Measurements from ENCODE around the gene CFAP91. TPM values are rescaled to one million over a fixed set of nuclear protein-coding genes. Genes with fewer than 3 reads are reported as not detected.

CFAP91 gene
- total RNA-seq, 2 donors from 2014 or later: 21.5 to 47.8 TPM

GRCh38 chr3:119700269-119700919 lies 2.4 kb upstream of the CFAP91 start:
- TF ChIP-seq POLR2A (IDR thresholded peaks at IDR 0.05): peak in 1 of 3 donors; percentile 21
- TF ChIP-seq CTCF (IDR thresholded peaks at IDR 0.05): no peak
- DNase-seq: peak in 3 of 4 donors; percentile 6 to 73 (median 17)

GRCh38 chr3:119700920-119701734 lies 1.7 kb upstream of the CFAP91 start:
- H3K27ac ChIP-seq: peak overlapping the region in 1 of 4 donors; percentile 66
- DNase-seq: no peak
- H3K9me3 ChIP-seq: no peaks in the 10 kb centered on the region
- no peaks in the 10 kb centered on the region for H3K36me3 ChIP-seq (replicated peaks in 1 of 2; ENCODE audit: insufficient read depth in 1 of 2, low read depth in 2 of 2)
- H3K4me1 ChIP-seq: peaks cover 24% of the 10 kb centered on the region
- no peak for TF ChIP-seq POLR2A (IDR thresholded peaks at IDR 0.05)
- no peak for TF ChIP-seq CTCF (IDR thresholded peaks at IDR 0.05)
- H3K27me3 ChIP-seq: no peaks in the 10 kb centered on the region
- intact Hi-C loops (cut with DNase I): no loop called here
- no peak overlapping the region for H3K4me3 ChIP-seq
- no peak for ATAC-seq
- WGBS, 2 donors: 82 to 87% methylated on average over 22 of the region's 22 CpGs

More at GRCh38 chr3:119700269-119700919, 2.4 kb upstream of the CFAP91 start:
- peaks cover 24% of the 10 kb centered on the region for H3K4me1 ChIP-seq
- ATAC-seq: no peak
- peak overlapping the region in 1 of 4 donors; percentile 66 for H3K27ac ChIP-seq
- intact Hi-C loops (cut with DNase I): no loop called here
- H3K27me3 ChIP-seq: no peaks in the 10 kb centered on the region
- H3K36me3 ChIP-seq (replicated peaks in 1 of 2; ENCODE audit: insufficient read depth in 1 of 2, low read depth in 2 of 2): no peaks in the 10 kb centered on the region
- 82 to 83% methylated on average over 4 of the region's 4 CpGs for WGBS, 2 donors
- no peaks in the 10 kb centered on the region for H3K9me3 ChIP-seq
- no peak overlapping the region for H3K4me3 ChIP-seq

GRCh38 chr3:119703820-119704531 lies 1.2 kb downstream of the CFAP91 start:
- no peaks in the 10 kb centered on the region for H3K27me3 ChIP-seq
- ATAC-seq (no peak), DNase-seq (no peak)
- H3K27ac ChIP-seq: peak overlapping the region in 2 of 4 donors; percentile 59 to 69
- TF ChIP-seq POLR2A (IDR thresholded peaks at IDR 0.05) (peak in 2 of 3 donors; percentile 21 to 23), CTCF (IDR thresholded peaks at IDR 0.05) (no peak)
- WGBS, 2 donors: 20 to 24% methylated on average over 8 of the region's 8 CpGs
- peaks cover 24% of the 10 kb centered on the region for H3K4me1 ChIP-seq
- H3K36me3 ChIP-seq (replicated peaks in 1 of 2; ENCODE audit: insufficient read depth in 1 of 2, low read depth in 2 of 2): no peaks in the 10 kb centered on the region
- no peaks in the 10 kb centered on the region for H3K9me3 ChIP-seq
- peak overlapping the region in 1 of 2 donors; percentile 50 for H3K4me3 ChIP-seq
- intact Hi-C loops (cut with DNase I): no loop called here

- peaks cover 0 to 4% of the 10 kb centered on the region in 2 donors for H3K36me3 ChIP-seq (replicated peaks in 1 of 2; ENCODE audit: insufficient read depth in 1 of 2, low read depth in 2 of 2)
- no peaks in the 10 kb centered on the region for H3K9me3 ChIP-seq
- H3K27me3 ChIP-seq: no peaks in the 10 kb centered on the region
- 92 to 95% methylated on average over 2 of the region's 2 CpGs for WGBS, 2 donors
- TF ChIP-seq POLR2A (IDR thresholded peaks at IDR 0.05) (no peak), CTCF (IDR thresholded peaks at IDR 0.05) (no peak)
- H3K4me1 ChIP-seq: peaks cover 17% of the 10 kb centered on the region
- DNase-seq (no peak), ATAC-seq (no peak)
- intact Hi-C loops (cut with DNase I): no loop called here
- no peak overlapping the region for H3K27ac ChIP-seq
- no peak overlapping the region for H3K4me3 ChIP-seq
Observed at GRCh38 chr3:119715105-119715504, 12.3 kb downstream of the CFAP91 start.

Measured in body of pancreas (tissue), 4 donors.